Measurements from ENCODE around the gene PAGE2B.

DNA sequence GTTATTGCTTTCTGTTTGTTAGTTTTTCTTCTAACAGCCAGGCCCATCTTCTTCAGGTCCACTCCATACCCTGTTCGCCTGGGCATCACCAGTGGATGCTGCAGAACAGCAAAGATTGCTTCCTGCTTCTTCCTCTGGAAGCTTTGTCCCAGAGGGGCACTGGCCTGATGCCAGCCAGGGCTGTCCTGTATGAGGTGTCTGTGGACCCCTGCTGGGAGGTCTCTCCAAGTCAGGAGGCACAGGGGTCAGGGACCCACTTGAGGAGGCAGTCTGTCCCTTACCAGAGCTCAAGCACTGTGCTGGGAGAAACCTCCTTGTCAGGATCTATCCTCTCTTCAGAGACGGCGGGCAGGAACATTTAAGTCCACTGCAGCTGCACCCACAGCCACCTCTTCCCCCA is 2.5 kb upstream of the PAGE2B start:
- TF ChIP-seq ESRRA (CRISPR knock-in tag; IDR thresholded peaks at IDR 0.05; ENCODE audit: borderline replicate concordance), result no peak
- TF ChIP-seq, protein P1, sequence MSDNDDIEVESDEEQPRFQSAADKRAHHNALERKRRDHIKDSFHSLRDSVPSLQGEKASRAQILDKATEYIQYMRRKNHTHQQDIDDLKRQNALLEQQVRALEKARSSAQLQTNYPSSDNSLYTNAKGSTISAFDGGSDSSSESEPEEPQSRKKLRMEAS (CRISPR knock-in tag; IDR thresholded peaks at IDR 0.05), result no peak

Measured in WTC11 (cell line).